Sciatic nerve (tissue), 2 donors: ENCODE results near the gene PCGF1. TPM values are rescaled to one million over a fixed set of nuclear protein-coding genes. Genes with fewer than 3 reads are reported as not detected.
"Not testable (repeated sequence)": the region's sequence is repeated elsewhere in the genome, so short reads cannot be mapped to it uniquely, and the experiment has no call there.

ENCODE experiments used
- ATAC-seq: fragments of 200-7000 bp; cut with Tn5 transposase; one replicate; pipeline ENCODE4 v1.9.1; 2020; ENCODE audit warnings: mild to moderate bottlenecking, moderate library complexity
- DNase-seq: peaks from one replicate; pipeline ENCODE4 v3.0.0-alpha.2; 2020; ENCODE audit warnings: low spot score
- intact Hi-C: fragments of 100-400 bp; cut with DNase I; formaldehyde crosslinking; loops from one replicate; pipeline ENCODE4 v1.14.2; 2022
- total RNA-seq: library from RNA; stranded (reverse); fragmentation: NEBNext Ultra II Directional; extraction: Animal tissue kit (Norgen Biotek cat#: 25700); gene quantifications from one replicate; pipeline ENCODE4 v1.2.1, GENCODE V29; 2021
- donor health status: DM: no; HTN: no; CAD: no.
- donor health status: DM: no; HTN: no; CAD: no.

Gene PCGF1
- total RNA-seq, 1 donor from 2014 or later = 13.7 TPM

DNA sequence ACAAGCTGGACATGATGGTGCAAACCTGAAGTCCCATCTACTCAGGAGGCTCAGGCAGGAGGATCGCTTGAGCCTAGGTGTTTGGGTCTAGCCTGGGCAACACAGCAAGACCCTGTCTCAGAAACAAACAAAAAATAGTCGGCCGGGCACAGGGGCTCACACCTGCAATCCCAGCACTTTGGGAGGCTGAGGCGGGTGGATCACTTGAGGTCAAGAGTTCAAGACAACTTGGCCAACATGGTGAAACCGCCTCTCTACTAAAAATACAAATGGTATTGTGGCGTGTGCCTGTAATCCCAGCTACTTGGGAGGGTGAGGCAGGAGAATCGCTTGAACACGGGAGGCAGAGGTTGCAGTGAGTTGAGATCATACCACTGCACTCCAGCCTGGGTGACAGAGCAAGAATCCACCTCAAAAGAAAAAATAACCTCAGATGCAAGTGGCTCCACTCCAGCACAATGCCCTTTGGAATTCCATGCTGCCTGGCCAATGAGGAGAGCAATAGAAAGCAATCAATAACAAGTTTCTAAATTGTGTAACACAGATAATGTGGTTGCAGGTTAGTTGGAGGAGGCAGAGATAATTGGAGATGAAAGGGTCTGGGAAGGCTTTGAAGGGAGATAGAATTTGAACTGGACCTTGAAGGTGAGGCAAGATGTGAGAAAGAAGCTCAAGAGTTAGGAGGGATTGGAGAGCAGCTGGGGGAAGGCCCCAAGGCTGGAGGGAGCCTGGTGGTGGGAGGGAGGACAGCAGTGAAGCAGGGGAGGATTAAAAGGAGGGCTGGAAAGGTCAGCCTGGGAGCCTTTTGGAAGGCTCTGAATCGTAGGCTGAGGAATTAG is 18.6 kb downstream of the PCGF1 start:
- no peak for ATAC-seq
- intact Hi-C loops = no loop called here

DNA sequence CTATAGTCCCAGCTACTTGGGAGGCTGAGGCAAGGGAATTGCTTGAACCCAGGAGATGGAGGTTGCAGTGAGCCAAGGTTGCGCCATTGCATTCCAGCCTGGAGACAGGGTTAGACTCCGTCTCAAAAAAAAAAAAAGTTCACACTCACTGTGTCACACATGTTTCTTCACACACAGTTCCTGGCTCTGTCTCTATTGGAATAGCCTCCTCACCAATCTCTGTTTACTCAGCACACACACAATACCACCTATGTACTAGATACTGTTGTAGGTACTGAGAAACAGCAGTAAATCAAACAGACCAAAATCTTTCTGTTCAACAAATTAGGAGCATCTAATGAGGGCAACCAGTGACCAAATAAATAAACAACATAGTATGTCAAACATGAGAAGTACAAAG is 21.4 kb downstream of the PCGF1 start:
- intact Hi-C loops = no loop called here
- ATAC-seq (no peak), DNase-seq (no peak)

More for the DNA sequence above, 18.6 kb downstream of the PCGF1 start:
- DNase-seq = no peak

DNA sequence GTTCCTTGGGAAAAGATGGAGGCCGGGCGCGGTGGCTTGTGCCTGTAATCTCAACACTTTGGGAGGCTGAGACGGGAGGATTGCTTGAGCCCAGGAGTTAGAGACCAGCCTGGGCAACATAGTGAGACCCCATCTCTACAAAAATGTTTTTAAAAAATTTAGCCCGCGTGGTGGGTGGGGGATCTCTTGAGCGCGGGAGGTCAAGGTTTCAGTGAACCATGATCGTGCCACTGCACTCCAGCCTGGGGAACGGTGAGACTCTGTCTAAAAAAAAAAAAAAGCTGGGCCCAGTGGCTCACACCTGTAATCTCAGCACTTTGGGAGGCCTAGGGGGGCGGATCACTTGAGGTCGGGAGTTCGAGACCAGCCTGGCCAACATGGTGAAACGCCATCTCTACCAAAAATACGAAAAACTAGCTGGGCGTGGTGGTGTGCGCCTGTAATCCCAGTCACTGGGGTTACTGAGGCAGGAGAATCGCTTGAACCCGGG is 23.8 kb downstream of the PCGF1 start:
- intact Hi-C loops = loop anchor here (5.0 kb wide), 1 partner anchor 104 kb away; no protein-coding TSS in a partner anchor
- DNase-seq, ATAC-seq: not testable (repeated sequence)

DNA sequence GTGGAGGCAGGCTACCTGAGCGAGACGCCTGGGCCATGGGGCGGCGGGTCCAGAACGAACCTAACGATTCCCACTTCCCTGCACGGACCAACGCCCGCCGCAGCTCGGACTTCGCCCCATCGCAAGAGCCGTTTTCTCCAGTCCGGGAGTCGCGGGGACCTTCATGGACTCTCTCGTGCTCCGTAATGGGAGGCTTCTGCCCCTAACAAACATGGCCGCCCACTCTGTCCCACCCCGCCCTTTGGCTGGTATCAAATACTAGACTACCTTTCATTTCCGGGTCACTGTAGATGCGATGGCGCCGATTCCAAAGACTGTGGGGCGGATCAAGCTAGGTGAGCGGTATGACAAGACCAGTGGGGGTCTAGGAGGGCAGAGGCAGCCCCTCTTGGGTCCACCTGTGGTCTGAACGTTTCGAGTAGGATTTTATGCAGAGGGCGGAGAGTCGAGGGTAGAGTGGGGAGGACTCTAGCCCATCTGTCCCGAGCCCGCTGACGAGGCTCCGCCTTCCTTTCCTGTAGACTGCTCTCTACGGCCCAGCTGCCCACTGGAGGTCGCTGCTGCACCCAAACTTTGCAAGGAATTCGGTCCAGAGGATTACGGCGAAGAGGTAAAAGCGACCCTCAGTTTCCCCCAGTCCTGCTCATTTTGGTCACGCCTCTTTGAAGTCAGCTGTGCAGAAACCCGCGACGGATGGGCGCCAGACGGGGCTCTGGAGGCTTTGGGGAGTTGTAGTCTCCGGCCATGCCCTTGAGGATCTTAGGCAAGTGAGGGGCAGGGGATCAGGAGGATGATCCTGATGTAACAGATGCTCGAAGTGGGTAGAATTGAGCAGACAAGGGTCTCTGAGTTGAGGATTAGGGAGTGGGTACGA is 24.5 kb downstream of the PCGF1 start, which contains the start of the genes CCDC142 and TTC31:
CCDC142 (minus strand) TSS at position 198 of the 874 bp plus-strand sequence; CDS start at position 37, 161 bp downstream.
TTC31 (plus strand) TSS at position 281 of the 874 bp plus-strand sequence; CDS start at position 296, 15 bp downstream.
- intact Hi-C loops = loop anchor here (5.0 kb wide), 1 partner anchor 104 kb away; no protein-coding TSS in a partner anchor
- DNase-seq (peak; percentile 97), ATAC-seq (peak; percentile 99)

- DNase-seq (no peak), ATAC-seq (peak; percentile 69)
- intact Hi-C loops = loop anchor here (5.0 kb wide), 1 partner anchor 105 kb away; no protein-coding TSS in a partner anchor
These were observed 25.3 kb downstream of the PCGF1 start for GRCh38 chr2:74481961-74482800.

GRCh38 chr2:74481431-74481830 is 26.1 kb downstream of the PCGF1 start:
- intact Hi-C loops = loop anchor here (5.0 kb wide), 1 partner anchor 106 kb away; no protein-coding TSS in a partner anchor
- no peak for DNase-seq
- ATAC-seq = no peak

- DNase-seq (no peak), ATAC-seq (no peak)
- intact Hi-C loops = no loop called here
These were observed 32.6 kb downstream of the PCGF1 start for GRCh38 chr2:74474899-74475298.

GRCh38 chr2:74474481-74474880 is 33.0 kb downstream of the PCGF1 start:
- intact Hi-C loops = no loop called here
- no peak for ATAC-seq
- DNase-seq = no peak

GRCh38 chr2:74472945-74473258 is 34.6 kb downstream of the PCGF1 start:
- DNase-seq (no peak), ATAC-seq (peak; percentile 5)
- intact Hi-C loops = no loop called here

- ATAC-seq (peak; percentile 97), DNase-seq (peak; percentile 98)
- intact Hi-C loops = no loop called here
These were observed 35.2 kb downstream of the PCGF1 start, which contains the start of gene MRPL53 for GRCh38 chr2:74472086-74472944. Gene MRPL53 (minus strand): TSS chr2:74472680. CDS start chr2:74472660, 20 bp downstream.

- DNase-seq = no peak
- intact Hi-C loops = no loop called here
- no peak for ATAC-seq
These were observed 36.0 kb downstream of the PCGF1 start for GRCh38 chr2:74471332-74472065.

DNA sequence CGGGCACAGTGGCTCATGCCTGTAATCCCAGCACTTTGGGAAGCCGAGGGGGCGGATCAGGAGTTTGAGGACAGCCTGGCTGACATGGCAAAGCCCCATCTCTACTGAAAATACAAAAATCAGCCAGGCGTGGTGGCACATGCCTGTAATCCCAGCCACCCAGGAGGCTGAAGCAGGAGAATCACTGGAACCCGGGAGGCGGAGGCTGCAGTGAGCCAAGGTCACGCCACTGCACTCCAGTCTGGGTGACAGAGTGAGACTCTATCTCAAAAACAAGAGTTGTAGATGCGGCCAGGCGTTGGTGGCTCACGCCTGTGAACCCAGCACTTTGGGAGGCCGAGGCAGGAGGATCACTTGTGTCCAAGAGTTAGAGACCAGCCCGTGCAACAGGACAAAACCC is 36.8 kb downstream of the PCGF1 start:
- ATAC-seq, DNase-seq, intact Hi-C loops: not testable (repeated sequence)

DNA sequence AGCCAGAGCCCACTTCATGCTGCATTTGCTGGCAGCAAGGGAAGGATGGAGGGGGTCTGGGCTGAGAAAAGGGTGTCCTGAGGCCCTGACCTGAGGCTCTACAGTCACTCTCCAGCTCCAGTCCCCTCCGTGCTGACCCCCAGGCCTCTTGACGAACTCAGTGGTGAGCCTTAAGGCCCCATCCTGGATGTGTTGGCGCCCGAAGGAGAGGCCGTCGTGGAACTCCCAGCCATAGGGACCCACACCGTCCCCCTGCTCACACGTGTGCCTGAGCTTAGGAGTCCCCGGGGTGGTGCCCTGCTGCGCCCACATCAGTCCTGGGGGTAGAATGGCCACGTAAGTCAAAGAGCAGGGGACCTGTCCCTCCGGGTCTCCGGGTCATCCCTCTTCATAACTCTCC is 43.1 kb downstream of the PCGF1 start:
- intact Hi-C loops = no loop called here
- DNase-seq (no peak), ATAC-seq (no peak)

DNA sequence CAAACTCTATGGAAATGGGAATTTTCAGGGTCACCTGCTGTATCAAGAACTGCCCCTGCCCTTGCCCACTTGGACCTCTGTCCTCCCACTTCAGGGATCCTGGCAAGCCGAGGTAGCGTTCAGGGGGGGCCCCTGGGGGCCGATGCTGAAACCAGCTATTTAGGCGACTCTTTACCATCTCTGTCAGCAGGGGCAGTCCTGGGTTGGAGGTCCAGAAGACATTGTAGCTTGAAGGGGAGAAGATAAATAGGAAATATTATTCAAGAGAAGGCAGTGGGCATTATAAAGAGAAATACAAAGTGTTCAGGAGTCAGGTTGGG is 44.7 kb downstream of the PCGF1 start:
- DNase-seq (no peak), ATAC-seq (no peak)
- intact Hi-C loops = no loop called here

DNA sequence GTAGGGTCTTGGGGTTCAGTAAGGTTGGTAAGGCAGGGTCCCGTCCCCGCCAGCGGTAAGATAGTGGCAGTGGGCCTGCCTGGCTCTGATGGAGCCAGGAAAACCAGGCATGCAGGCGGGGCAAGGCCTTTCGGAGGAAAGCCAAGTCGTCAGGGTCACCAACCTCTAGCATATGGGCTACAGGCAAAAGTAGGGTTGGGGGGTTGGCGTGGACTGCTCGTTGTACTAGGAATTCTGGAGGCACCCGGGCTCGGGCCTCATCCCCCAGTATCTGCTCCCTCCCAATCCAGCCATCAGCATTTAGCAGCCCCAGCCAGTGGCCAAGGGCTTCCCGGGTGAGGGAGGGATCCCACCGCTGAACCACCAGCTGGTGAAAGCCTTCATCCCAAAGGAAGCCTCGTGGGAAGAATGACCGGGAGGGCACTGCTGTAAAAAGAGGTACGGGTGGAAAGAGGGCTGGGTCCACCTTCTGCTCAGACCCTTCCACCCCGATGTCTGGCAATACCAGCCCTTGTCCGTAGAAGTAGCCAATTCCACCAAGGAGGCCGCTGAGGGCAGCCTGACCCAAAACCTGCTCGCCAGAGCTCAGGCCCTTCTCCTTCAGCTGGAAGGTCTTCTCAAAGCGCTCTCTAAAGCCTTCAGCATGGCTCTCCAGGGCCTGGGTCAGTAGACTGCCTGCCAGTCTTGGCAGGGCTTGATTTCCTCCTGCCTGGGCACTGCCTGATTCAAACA is 45.3 kb downstream of the PCGF1 start:
- no peak for DNase-seq

More for the DNA sequence above, 45.3 kb downstream of the PCGF1 start:
- no peak for ATAC-seq
- intact Hi-C loops = no loop called here
